ENCODE results near the gene KRTAP12-4.
"Not testable (repeated sequence)": the region's sequence is repeated elsewhere in the genome, so short reads cannot be mapped to it uniquely, and the experiment has no call there.

KRTAP12-4 gene

GRCh38 chr21:44686843-44687561 lies 32.5 kb upstream of the KRTAP12-4 start:
- no peak for DNase-seq

- DNase-seq = no peak
Observed at GRCh38 chr21:44686000-44686781, 31.7 kb upstream of the KRTAP12-4 start.

- DNase-seq = not testable (repeated sequence)
Observed at GRCh38 chr21:44685050-44685449, 30.6 kb upstream of the KRTAP12-4 start.

- no peak for DNase-seq
Observed at GRCh38 chr21:44684483-44684882, 30.0 kb upstream of the KRTAP12-4 start.

GRCh38 chr21:44684077-44684476 lies 29.6 kb upstream of the KRTAP12-4 start:
- no peak for DNase-seq

- DNase-seq = no peak
Observed at GRCh38 chr21:44682580-44683151, 28.2 kb upstream of the KRTAP12-4 start.

GRCh38 chr21:44681861-44682579 lies 27.6 kb upstream of the KRTAP12-4 start, which contains the start of gene KRTAP12-1:
KRTAP12-1 (minus strand) TSS chr21:44682163; CDS start chr21:44682123, 40 bp downstream.
- no peak for DNase-seq

GRCh38 chr21:44681152-44681551 lies 26.7 kb upstream of the KRTAP12-4 start:
- no peak for DNase-seq

GRCh38 chr21:44677881-44678280 lies 23.4 kb upstream of the KRTAP12-4 start:
- no peak for DNase-seq

GRCh38 chr21:44671911-44672310 lies 17.5 kb upstream of the KRTAP12-4 start:
- DNase-seq = no peak

- no peak for DNase-seq
Observed at GRCh38 chr21:44670642-44671432, 16.4 kb upstream of the KRTAP12-4 start.

GRCh38 chr21:44667612-44668011 lies 13.2 kb upstream of the KRTAP12-4 start:
- DNase-seq = no peak

GRCh38 chr21:44666401-44667320 lies 12.2 kb upstream of the KRTAP12-4 start, which contains the start of gene KRTAP12-2:
KRTAP12-2 (minus strand) TSS chr21:44666927; CDS start chr21:44666886, 41 bp downstream.
- DNase-seq = no peak

GRCh38 chr21:44664691-44665090 lies 10.2 kb upstream of the KRTAP12-4 start:
- DNase-seq = no peak

GRCh38 chr21:44661567-44661966 lies 7.1 kb upstream of the KRTAP12-4 start:
- not testable (repeated sequence) for DNase-seq

GRCh38 chr21:44658913-44659595 lies 4.6 kb upstream of the KRTAP12-4 start:
- DNase-seq = no peak

GRCh38 chr21:44658541-44658910 lies 4.1 kb upstream of the KRTAP12-4 start:
- no peak for DNase-seq

- peak; percentile 65 for DNase-seq
Observed at GRCh38 chr21:44657635-44658540, 3.4 kb upstream of the KRTAP12-4 start, which contains the start of gene KRTAP12-3. KRTAP12-3 (plus strand) TSS chr21:44657932; CDS start chr21:44657980, 48 bp downstream.

- no peak for DNase-seq
Observed at GRCh38 chr21:44656868-44657267, 2.4 kb upstream of the KRTAP12-4 start.

Measured in CD4-positive, alpha-beta T cell treated with Interleukin-15 for 1 hour (primary cell).